Islet precursor cell (in vitro differentiated cells): ENCODE measurements around the gene TNFSF10.
"Not testable (repeated sequence)": the region's sequence is repeated elsewhere in the genome, so short reads cannot be mapped to it uniquely, and the experiment has no call there.

Experiments used
- DNase-seq: peaks from one replicate; pipeline ENCODE4 v3.0.0-alpha.2; 2018

The TNFSF10 gene

GRCh38 chr3:172522871-172523818 is at the start of gene TNFSF10:
Gene TNFSF10, minus strand, starts transcription at chr3:172523430. Its CDS starts 46 bp downstream, at chr3:172523384.
- no peak for DNase-seq

GRCh38 chr3:172569128-172570008 is 46.1 kb upstream of the TNFSF10 start:
- no peak for DNase-seq

GRCh38 chr3:172568701-172569100 is 45.5 kb upstream of the TNFSF10 start:
- no peak for DNase-seq

GRCh38 chr3:172566785-172567184 is 43.6 kb upstream of the TNFSF10 start:
- DNase-seq: not testable (repeated sequence)

- DNase-seq: no peak
Observed at GRCh38 chr3:172564499-172564898, 41.3 kb upstream of the TNFSF10 start.

GRCh38 chr3:172562871-172563865 is 39.9 kb upstream of the TNFSF10 start:
- peak; percentile 57 for DNase-seq

- no peak for DNase-seq
Observed at GRCh38 chr3:172561897-172562640, 38.8 kb upstream of the TNFSF10 start.

GRCh38 chr3:172560586-172560985 is 37.4 kb upstream of the TNFSF10 start:
- DNase-seq: no peak

- DNase-seq: no peak
Observed at GRCh38 chr3:172560026-172560425, 36.8 kb upstream of the TNFSF10 start.

- DNase-seq: no peak
Observed at GRCh38 chr3:172559020-172559419, 35.8 kb upstream of the TNFSF10 start.

- no peak for DNase-seq
Observed at GRCh38 chr3:172557515-172558220, 34.4 kb upstream of the TNFSF10 start.

- no peak for DNase-seq
Observed at GRCh38 chr3:172553526-172554252, 30.5 kb upstream of the TNFSF10 start.

GRCh38 chr3:172552607-172553006 is 29.4 kb upstream of the TNFSF10 start:
- no peak for DNase-seq

- no peak for DNase-seq
Observed at GRCh38 chr3:172551874-172552273, 28.6 kb upstream of the TNFSF10 start.

GRCh38 chr3:172550347-172550943 is 27.2 kb upstream of the TNFSF10 start:
- DNase-seq: peak; percentile 92

GRCh38 chr3:172549144-172549543 is 25.9 kb upstream of the TNFSF10 start:
- no peak for DNase-seq

GRCh38 chr3:172546628-172547214 is 23.5 kb upstream of the TNFSF10 start:
- no peak for DNase-seq

GRCh38 chr3:172546105-172546504 is 22.9 kb upstream of the TNFSF10 start:
- DNase-seq: no peak

- DNase-seq: no peak
Observed at GRCh38 chr3:172544404-172544803, 21.2 kb upstream of the TNFSF10 start.
